Fibroblast of skin of right biceps (primary cell): ENCODE data around the gene SUPT6H.

ENCODE experiments used
- DNase-seq: peaks from one replicate; pipeline ENCODE4 v3.0.0-alpha.2; 2013

SUPT6H gene

DNA sequence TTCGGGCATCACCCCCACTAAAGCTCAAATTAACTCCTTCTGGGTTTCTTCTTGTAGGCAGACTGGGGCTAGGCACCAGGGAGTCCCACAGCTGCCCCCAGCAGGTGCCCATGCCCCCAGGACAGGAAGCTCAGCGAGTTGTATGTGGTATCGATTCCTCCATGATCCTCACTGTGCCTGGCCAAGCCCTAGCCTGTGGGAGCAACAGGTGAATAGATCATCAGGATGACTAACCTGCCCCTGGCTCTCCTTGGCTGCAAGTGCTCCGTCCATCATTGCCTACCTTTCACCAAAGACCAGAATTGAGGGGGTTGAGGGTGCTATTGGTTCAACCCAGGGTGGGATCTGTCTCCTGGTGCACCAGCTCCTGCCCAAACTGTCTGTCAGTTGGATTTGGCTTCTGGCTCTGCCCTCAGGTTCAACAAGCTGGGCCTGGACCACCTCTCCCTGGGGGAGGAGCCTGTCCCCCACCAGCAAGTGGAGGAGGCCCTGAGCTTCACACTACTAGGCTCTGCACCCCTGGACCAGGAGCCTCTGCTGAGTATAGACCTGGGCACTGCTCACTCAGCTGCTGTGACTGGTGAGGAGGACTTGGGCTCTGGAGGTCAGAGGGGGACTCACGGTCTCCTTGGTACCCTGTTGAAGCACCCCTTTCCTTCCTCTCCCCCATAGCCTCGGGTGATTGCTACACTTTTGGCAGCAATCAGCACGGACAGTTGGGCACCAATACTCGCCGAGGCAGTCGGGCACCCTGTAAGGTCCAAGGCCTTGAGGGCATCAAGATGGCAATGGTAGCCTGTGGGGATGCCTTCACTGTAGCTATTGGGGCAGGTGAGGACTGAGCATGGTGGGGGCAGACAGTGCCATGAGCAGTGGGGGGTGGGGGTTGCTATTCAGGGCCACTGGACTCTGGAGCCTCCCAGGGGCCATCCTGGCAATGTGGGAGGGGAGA, 78.7 kb downstream of the SUPT6H start:
- no peak for DNase-seq

DNA sequence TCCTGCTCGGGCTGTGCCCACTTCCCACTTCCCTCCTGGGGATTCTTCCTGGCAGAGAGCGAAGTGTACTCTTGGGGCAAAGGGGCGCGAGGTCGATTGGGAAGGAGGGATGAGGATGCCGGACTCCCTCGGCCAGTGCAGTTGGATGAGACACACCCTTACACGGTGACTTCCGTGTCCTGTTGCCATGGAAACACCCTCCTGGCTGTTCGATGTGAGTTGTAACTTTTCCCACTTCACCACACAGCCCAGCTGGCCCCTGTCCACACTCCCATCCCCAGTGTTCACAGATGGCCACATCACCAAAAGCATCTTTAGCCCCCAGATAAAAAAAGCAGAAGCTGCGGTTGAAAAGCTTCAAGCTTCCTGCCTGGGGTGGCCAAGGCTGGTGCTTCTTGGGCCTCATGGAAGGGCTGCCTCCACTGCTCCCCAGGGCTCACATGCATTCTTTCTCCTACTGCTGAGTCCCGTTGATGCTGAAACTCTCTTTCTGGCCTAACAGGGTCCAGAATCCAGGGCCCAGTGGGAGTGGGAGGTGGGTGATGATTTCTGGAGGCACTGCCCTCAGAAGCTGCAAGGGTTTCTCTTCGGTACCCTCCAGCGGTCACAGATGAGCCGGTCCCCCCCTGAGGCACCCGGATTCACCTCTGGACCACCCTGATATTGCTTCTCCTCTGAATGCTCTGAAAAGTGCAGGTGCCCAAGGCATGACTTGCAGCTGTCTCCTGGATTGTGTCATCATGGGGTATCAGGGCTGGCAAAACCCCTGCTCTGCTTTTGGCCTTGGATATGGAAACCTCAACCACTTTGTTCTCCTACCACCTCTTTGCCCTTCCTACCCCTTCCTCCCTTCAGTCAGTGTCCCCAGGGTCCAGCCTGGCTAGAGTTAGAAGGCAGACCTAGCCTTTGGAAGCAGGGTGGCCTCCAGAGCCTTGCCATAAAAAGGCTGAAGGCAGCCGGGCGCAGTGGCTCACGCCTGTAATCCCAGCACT, 79.6 kb downstream of the SUPT6H start:
- no peak for DNase-seq

DNA sequence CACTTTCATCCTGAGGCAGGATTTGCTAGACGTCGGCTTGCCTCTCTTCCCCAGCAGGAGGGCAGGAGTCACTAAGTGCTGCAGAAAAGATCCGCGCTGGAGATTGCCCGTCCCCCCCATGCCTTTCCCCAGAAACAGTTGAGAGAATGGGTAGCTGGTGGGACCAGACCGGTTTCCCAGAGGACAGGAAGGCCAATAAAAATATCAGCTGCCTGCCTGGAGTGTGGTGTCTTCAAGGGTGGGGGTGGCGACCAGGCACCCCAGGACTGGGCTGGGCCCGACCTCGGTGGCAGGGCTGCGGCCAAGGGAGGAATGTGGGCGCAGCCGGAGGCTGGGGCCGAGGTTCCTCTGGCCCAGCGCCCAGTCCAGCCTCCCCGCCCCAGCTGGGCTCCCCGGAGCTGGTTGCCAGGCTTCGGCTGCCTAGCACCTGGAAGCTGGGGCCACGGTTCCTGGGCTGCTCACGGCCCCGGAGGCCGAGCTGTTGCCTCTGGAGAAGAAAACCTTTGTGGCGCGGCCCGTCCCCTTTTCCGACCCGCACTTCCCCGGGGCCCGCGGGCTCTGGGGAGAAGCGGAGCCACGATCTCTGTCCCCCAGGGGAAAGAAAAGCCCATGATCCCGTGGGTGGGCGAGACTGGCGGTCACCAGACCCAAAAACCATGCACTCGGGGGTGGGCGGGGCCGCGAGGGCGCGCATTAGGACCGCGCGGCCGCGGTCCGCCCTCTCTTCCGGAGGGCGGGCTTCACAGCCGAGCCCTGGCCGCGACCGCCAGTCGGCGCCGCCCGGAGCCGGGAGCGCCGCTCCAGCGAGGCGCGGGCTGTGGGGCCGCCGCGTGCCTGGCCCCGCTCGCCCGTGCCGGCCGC, 81.5 kb downstream of the SUPT6H start, which contains the start of gene TRAF4:
TSS of gene TRAF4 (plus strand) at position 769 of the 861 bp plus-strand sequence. CDS start 102 bp downstream, outside the sequence.
- DNase-seq: peak; percentile 84

DNA sequence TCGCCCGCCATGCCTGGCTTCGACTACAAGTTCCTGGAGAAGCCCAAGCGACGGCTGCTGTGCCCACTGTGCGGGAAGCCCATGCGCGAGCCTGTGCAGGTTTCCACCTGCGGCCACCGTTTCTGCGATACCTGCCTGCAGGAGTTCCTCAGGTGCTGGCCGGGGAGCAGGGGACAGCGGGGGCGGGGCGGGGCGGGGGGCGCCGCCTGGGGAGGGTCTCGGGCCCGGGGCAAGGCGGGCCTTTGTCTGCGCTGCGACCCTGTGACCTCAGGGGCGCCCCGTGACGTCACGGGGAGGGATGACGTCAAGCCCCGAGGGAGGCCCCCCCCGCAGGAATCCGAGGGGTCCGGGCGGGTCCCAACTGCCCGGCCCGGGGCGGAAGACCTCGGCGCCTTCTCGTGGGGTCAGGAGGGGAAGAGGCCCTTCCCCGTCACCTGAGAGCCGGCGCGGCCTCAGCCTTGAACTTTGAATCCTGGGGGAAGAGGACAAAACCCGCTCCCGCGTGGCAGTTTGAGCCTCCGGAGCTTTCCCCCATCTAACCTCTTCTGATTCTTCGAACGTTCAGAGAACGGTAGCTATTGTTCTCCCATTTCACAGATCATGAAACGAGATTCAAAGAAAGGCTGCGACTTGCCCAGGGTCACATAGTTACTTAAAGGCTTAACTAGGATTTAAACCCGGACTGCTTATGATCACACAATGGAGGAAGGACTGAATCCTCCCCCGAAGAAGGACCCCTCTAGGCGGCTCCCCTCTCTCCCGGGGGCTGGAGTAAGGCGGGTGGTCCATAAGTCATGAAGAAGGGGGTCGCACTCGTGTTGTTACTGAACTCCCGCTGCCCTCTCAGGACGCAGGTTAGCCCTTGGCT, 82.3 kb downstream of the SUPT6H start:
- DNase-seq: peak; percentile 73

DNA sequence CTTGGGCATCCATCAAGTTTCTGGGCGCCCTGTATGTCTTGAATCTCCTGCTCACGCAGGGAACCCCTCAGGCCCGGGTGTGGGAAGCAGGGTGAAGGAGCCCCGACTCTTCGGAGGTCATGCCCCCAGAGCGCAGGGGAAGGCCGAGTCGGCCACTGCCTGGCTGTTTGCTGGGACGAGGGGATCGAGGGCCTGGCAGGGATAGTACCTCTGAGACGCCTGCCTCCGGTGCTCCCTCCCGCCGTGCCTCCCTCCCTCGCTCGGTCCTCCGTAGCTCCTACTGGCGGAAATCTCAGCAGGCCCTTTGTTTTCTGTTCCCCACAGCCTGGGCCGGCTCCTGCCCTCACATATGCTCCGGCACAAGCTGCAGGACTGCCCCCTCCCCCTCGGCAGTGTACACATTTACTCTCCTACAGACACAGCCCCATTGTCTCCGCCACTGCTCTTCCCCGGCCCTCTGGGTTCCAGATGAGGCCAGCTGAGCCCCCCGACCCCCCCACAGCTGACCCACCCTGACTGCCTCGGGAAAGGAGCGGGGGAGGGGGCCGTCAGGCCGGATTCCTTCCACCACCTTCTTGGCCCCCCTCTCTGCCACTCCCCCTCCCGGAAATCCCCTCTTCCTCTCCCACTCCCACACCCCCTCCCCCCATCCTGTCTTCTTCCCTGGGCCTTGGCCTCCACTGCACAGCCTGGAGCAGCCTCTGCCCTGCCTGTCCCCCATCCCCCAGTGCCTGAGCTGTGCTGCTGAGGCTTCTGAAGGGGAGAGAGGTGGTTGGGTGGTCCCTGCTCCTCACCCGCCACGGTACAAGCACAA, 83.2 kb downstream of the SUPT6H start:
- peak; percentile 63 for DNase-seq

DNA sequence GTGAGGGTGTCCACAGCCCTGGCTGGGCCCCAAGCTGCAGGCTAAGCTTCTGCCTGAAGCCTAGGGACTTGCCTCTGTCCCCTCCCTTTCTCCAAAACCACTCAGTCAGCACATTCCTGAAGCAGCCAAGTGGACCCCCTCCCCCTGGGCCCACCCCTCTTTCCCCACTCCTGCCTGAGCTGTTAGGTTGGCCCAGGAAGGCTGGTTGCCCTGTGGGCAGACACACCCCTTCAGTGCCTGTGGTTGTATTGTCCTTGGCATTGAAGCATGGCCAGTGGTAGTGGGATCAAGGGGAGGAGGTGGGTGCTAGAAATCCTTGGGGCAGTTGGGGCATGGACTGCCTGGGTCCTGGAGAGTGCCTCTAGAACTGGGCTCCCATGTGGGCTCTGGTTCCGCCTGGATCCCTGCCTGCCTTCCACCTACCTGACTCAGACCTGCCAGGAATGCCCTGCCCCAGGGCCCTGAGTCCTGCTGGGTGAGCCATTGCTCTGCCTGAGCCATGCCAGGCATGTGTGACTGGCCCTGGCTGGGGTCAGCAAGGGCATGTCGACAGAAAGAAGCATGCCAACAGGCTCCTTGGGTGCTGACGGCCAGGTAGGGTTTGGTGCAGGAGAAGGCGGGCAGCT, 83.9 kb downstream of the SUPT6H start:
- no peak for DNase-seq

DNA sequence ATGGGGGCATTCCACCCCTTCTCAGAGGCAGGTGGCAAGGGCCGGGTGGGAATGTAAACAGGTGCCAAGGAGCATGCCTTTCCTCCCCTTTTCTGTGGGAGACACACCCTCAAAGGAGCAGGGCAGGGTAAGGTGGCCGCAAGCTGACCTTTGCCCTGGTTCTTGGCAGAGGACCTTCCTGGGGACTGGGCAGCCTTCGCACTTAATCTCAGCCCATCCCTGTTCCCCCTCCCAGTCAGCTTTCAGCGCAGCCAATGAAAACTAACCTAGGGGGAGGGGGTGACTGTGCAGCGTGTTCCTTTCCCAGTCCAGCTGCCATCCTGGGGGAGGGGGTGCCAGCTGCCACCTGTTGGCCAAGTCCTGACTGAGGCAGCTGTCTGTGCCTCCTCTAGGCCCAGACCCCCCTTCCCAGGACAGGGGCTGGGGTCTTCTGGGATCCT, 84.6 kb downstream of the SUPT6H start:
- DNase-seq: no peak

DNA sequence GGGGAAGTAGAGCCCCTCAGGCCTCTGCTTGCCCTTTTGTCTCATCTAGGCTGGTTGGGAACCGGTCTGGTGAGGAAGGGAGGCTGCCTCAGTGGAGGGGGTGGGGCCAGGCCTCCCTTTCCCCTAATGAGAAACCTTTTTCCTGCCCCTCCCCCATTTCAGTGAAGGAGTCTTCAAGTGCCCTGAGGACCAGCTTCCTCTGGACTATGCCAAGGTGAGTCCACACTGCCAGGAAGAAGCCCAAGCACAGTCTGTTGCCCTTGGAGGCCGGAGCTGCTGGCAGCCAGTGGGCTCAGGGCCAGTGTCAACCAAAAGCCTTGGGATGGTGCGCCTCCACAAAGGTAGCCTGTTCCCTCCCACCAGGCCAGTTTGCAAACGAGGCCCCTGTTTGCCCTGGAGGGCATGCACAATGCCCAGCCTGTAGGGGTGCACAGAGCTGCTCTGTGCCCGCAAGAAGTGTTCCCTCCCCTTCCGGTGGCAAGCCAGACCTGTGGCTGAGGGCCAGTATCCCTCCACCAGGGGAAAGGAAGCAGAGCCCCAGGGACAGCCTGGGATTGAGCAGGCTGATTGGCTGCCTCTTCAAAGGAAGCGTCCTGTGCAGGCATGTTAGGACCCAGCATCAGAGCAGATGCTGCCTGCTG, 85.2 kb downstream of the SUPT6H start:
- no peak for DNase-seq

DNA sequence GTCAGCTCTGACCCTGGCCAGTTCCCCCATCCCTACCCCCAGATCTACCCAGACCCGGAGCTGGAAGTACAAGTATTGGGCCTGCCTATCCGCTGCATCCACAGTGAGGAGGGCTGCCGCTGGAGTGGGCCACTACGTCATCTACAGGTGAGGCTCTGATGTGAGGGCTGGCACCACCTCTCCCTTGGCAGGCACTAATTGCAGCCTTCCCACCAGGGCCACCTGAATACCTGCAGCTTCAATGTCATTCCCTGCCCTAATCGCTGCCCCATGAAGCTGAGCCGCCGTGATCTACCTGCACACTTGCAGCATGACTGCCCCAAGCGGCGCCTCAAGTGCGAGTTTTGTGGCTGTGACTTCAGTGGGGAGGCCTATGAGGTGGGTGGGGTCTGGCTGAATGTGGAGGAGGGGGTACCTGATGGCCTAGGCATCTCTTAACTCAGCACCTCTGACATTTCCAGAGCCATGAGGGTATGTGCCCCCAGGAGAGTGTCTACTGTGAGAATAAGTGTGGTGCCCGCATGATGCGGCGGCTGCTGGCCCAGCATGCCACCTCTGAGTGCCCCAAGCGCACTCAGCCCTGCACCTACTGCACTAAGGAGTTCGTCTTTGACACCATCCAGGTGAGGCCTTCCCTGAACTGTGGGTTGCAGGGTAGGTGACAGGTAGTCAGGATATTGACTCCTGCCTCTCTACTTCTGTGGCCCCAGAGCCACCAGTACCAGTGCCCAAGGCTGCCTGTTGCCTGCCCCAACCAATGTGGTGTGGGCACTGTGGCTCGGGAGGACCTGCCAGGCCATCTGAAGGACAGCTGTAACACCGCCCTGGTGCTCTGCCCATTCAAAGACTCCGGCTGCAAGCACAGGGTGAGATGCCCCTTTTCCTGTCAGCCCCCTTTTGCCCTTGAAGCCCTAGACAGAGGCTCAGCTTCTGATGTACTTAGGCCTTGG, 86.1 kb downstream of the SUPT6H start:
- no peak for DNase-seq

DNA sequence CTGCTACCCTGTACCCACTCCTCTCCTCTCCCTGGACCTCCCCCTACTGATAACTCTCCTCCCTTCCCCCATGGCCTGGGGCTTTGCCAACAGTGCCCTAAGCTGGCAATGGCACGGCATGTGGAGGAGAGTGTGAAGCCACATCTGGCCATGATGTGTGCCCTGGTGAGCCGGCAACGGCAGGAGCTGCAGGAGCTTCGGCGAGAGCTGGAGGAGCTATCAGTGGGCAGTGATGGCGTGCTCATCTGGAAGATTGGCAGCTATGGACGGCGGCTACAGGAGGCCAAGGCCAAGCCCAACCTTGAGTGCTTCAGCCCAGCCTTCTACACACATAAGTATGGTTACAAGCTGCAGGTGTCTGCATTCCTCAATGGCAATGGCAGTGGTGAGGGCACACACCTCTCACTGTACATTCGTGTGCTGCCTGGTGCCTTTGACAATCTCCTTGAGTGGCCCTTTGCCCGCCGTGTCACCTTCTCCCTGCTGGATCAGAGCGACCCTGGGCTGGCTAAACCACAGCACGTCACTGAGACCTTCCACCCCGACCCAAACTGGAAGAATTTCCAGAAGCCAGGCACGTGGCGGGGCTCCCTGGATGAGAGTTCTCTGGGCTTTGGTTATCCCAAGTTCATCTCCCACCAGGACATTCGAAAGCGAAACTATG, 87.0 kb downstream of the SUPT6H start:
- no peak for DNase-seq

DNA sequence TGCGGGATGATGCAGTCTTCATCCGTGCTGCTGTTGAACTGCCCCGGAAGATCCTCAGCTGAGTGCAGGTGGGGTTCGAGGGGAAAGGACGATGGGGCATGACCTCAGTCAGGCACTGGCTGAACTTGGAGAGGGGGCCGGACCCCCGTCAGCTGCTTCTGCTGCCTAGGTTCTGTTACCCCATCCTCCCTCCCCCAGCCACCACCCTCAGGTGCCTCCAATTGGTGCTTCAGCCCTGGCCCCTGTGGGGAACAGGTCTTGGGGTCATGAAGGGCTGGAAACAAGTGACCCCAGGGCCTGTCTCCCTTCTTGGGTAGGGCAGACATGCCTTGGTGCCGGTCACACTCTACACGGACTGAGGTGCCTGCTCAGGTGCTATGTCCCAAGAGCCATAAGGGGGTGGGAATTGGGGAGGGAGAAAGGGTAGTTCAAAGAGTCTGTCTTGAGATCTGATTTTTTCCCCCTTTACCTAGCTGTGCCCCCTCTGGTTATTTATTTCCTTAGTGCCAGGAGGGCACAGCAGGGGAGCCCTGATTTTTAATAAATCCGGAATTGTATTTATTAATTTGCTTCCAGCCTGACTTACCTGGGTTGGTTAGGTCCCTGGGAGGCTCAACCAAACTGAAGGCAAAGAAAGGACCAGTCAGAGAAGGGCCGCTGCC, 87.6 kb downstream of the SUPT6H start:
- no peak for DNase-seq

DNA sequence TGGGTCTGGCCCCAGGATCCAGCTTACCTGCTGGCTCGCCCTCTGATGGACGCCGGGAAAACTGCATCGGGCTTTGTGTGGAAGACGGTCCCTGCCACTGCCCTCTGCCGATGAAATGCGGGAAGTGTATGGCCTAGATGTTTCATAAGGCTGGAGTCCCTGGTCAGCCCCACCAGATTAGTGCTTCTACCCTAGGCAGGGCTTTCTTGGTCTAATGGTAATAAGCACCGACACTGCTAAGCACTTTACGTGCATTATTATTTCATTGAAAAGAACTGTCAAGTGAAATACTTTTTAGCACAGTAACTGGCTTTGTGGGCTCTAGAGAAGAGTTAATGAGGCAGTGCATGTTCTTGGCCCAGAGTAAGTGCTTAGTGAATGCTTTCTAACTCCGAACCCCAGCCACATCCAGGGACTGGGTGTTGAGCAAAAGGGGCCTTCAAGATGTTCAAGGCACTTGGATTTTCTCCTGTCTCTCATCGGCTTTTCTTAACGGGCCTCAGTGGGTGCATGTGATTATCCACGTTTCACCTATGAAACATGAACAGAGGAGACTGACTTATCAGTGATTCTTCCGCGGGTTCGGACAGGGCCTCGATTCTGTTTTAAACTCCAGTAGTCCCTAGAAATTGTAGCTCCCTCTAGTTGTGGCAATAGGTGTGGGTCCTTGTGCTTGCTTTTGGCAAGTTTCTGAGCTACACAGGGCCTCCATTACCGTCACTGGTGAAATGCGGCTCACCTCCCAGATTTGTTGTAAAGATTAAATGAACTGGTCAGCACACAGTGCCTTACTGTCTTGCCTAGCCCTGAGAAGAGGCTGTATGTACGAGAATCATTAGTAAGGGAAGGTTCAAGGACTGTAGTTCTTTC, 88.4 kb downstream of the SUPT6H start:
- DNase-seq: peak; percentile 87

DNA sequence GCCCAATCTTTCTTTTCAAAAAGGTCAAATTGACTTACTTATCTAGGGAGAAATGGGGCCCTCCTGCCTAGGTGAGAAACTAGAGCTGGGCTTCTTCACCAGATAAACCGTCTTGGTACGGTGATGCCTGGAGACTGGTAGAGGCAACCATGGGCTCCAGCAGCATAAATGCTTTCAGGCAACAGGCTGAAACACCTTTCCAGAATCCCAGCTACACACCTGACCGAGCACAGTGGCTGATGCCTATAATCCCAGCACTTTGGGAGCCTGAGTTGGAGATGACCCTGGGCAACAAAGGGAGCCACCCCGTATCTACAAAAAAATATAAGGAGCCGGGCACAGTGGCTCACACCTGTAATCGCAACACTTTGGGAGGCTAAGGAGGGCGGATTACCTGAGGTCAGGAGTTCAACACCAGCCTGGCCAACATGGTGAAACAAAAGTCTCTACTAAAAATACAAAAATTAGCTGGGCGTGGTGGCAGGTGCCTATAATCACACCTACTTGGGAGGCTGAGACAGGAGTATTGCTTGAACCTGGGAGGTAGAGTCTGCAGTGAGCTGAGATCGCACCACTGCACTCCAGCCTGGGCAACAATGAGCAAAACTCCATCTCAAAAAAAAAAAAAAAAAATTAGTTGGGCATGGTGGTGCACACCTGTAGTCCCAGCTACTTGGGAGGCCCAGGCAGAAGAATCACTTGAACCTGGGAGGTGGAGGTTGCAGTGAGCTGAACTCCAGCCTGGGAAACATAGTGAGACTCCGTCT, 89.8 kb downstream of the SUPT6H start:
- no peak for DNase-seq
